LNCAP (cell line): ENCODE data around the gene HHIPL2.

Experiments used
- CTCF ChIP-seq: fragments of 450-650 bp; IDR thresholded peaks from 2 replicates; pipeline ENCODE4 v1.5.1; 2017; ENCODE audit warnings: mild to moderate bottlenecking

HHIPL2 gene

GRCh38 chr1:222555992-222556615, 8.2 kb upstream of the HHIPL2 start:
- no peak for TF ChIP-seq CTCF

GRCh38 chr1:222554177-222554576, 6.3 kb upstream of the HHIPL2 start:
- no peak for TF ChIP-seq CTCF

- TF ChIP-seq CTCF: no peak
Observed at GRCh38 chr1:222552882-222553281, 5.0 kb upstream of the HHIPL2 start.

GRCh38 chr1:222547260-222547614, 667 bp downstream of the HHIPL2 start:
- TF ChIP-seq CTCF: no peak

- TF ChIP-seq CTCF: no peak
Observed at GRCh38 chr1:222546548-222547259, 1.2 kb downstream of the HHIPL2 start.

GRCh38 chr1:222546091-222546490, 1.8 kb downstream of the HHIPL2 start:
- no peak for TF ChIP-seq CTCF

- TF ChIP-seq CTCF: no peak
Observed at GRCh38 chr1:222543817-222544216, 4.1 kb downstream of the HHIPL2 start.
